ENCODE measurements around the gene MIPOL1.
"Not testable (repeated sequence)": the region's sequence is repeated elsewhere in the genome, so short reads cannot be mapped to it uniquely, and the experiment has no call there.

- TF ChIP-seq CTCF, POLR2A, POLR2AphosphoS5 (IDR thresholded peaks at IDR 0.05): not testable (repeated sequence)
Observed at GRCh38 chr14:37189733-37190132, 8.0 kb upstream of the MIPOL1 start.

Measured in breast epithelium (tissue), 3 donors.